NCI-H774 (cell line): ENCODE results near the gene CRIP2.

Source experiments
- DNase-seq: peaks from one replicate; lab custom pipeline; 2025; lab: John Stamatoyannopoulos, UW

The CRIP2 gene, protein sequence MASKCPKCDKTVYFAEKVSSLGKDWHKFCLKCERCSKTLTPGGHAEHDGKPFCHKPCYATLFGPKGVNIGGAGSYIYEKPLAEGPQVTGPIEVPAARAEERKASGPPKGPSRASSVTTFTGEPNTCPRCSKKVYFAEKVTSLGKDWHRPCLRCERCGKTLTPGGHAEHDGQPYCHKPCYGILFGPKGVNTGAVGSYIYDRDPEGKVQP

DNA sequence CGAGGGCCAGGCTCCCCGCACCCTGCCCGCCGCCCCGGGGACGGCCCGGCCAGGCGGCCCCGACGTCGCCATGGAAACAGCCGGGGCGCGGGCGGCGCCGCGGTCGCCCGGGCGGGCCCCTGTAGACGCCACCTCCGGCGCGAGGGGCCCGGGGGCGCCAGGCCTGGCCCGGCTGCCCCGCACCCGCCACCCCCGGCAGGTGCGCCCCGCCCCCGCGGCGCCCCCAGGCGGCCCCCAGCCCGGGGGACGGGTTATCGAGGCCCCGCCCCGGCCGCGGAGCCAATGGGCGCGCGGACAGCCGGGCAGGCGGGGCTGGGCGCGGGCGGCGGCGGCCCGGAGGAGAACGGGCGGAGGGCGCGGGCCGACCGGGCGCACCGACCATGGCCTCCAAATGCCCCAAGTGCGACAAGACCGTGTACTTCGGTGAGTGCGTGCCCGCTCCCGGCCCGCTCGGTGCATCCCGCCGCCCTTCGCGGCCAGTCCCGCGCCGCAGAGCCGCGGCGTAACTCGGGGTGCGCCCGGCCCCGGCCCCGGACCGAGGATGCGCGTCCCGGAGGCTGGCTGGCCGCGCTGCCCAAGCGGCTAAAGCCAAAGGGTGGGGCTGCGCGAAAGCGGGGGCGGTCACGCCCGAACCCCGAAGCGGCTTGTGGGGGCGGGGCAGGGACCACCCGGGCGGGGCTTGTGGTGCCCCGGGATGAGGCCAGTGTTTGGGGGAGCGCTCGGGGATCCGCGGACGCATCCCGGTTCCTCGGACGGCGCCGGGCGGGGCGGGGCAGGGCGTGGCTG lies at the start of gene CRIP2:
TSS of gene CRIP2 (plus strand) at position 339 of the 786 bp plus-strand sequence. CDS start at position 381, 42 bp downstream.
- DNase-seq = peak; percentile 71

DNA sequence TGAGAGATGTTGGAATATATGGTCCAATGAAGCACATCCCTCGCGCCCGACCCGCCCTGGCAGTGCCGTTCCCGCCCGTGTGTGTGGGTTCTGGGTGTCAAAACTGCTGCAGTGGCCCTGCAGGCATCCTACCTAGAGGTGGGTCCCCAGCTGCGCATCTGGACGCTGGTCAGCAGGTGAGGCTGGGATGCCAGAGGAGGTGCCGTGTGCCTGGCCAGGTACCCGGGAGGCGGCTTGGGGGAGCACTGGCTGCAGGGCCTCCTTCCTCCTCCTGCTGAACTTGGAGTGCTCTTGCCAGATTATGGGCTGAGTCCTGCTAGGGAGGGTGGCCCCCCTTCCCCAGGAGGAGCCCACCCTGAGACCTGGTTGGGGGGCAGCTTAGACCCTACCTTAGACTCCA lies 49.8 kb upstream of the CRIP2 start:
- no peak for DNase-seq

DNA sequence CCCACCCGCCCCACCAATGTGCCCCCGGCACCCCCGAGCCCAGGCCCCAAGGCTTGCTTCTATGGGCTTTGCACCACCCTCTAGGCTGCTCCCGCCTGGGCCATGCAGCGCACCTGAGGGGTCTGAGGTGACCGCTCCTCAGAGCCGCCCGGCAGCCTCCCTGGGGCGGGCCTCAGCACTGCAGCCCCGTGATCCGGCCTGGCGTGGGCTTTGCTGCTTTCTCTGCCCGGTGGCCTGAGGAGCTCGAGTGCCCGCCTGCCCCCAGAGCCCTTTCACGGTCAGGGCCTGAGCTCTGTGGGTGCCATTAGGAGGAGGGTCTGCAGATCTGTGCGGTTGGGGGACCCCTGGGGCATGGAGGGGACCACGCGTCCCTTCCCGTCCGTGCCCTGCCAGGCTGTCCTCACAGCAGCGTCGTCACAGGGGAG lies 48.8 kb upstream of the CRIP2 start:
- no peak for DNase-seq

DNA sequence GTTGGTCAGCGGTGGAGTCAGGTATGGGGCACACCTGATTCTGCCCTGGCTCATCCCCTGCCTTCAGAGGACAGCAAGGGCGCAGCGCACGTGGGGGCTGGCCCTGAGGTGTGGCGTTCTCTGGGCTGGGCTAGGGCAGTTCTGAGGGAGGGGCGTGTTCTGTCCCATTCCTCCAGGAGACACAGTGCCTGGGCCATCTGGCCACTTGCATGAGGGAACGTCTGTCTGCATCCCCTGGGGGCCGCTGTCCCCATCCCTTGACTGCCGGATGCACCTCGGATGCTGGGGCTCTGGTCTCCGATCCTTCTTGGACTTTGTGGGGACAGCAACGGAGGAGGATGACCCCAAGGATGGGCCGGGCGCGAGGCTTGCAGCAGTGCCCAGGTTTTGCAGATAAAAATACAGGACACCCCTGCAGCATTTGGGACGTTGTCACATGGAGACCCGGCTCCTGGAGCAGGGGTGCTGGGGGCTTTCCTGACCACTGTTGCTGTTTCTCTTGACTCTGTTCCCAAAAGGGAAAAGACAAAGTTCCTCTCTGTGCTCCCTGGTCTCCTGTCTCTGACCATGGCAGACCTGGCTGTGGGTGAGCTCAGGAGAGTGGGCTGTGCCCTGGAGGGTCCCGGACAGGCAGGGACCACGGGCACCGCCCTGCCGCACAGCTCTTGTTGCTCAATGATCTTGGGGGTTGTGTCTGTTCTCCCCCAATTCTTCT lies 48.0 kb upstream of the CRIP2 start:
- no peak for DNase-seq

DNA sequence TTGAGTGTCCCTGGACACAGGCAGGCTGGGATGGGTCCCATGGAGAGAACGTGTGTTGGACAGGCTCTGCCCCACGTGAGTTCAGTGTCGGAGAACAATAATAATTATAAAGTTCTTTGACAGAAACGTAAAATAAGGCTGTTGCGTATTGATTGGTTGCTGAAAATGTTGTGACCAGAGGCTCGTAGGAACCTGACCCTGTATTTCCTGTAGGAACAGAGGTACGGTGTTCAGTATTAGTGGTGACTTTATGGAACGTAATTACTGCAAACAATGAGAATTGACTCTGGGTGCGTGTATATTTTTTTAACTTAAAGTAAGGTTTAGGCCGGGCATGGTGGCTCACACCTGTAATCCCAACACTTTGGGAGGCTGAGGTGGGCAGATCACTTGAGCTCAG lies 47.2 kb upstream of the CRIP2 start:
- no peak for DNase-seq

DNA sequence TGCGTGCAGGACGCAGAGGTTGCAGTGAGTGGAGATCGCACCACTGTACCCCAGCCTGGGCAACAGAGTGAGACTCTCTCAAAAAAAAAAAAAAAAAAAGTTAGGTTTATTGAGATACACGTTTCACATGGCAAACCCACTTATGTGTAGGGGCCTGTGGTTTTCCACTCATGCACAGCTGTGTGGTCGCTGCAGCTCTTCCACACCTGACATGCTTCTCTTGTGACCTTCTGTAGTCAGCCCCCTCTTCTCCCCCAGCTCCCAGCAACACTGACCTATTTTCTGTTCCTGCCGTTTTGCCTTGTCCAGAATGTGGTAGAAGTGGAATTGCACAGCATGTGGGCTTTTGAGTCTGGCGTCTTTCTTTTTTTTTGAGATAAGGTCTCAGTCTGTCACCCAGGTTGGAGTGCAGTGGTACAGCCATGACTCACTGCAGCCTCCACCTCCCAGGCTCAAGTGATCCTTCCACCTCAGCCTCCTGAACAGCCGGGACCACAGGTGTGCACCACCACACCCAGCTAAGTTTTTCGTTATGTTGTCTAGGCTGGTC lies 46.6 kb upstream of the CRIP2 start:
- DNase-seq = no peak

DNA sequence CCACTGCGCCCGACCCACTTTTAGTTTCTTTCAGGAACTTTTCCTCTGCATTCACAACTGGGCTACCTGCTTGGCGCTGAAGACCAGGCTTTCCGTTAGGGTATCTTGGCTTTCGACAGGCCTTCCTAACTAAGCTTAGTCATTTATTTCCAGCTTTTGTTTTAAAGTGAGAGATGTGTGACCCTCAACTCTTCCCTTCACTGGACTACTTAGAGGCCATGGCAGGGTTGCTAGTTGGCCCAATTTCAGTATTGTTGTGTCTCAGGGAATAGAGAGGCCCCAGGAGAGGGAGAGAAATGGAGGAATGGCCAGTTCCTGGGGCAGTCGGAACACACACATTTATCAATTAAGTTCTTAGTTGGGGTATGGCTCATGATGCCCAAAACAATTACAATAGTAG lies 44.6 kb upstream of the CRIP2 start:
- DNase-seq = no peak

DNA sequence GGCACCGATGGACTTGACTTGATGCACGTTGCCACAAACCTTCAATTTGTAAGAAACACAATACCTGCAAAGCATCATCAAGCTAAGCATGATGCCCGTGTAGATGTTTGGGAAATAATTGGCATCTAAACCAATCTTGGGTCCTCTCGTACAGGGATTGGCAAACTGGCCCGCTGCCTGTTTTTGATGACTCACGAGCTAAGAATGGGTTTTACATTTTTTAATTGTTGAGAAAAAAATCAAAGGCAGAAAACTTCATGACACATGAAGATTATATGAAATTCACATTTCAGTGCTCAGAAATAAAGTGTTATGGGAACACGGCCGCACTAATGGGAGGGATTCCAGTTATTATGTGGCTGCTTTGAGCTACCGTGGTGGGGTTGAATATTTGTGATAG lies 44.1 kb upstream of the CRIP2 start:
- no peak for DNase-seq

DNA sequence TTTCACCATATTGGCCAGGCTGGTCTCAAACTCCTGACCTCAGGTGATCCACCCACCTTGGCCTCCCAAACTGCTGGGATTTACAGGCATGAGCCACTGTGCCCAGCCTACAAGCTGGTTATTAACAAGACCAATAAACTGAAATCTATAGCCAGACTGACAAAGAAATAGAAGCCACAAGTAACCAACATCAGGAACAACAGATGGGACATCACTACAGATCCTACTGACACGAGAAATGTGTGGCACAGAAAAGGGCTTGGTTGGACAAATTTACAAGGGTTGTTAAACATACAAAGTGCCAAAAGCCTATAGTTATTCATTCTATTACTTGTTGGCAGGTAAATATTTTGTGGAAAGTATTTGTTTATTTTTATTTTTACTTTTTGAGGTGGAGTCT lies 43.4 kb upstream of the CRIP2 start:
- no peak for DNase-seq

DNA sequence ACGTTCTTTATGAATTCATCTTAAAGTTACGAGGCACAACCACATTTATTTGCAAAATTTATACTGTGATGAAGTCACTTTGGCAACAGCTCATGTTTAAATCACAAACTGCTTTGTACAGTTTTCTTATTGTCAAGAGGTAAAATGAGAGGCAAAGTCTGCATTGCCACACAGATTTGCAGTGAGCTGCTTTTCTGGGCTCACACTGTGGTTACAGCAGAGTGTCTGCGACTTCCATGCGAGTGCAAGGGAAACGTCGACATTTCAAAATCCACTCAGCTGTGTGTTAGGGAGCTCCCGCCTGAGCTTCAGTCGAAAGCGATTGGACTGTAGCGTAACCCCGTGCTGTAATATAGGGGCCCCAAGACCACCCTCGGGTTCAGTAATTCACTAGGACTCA lies 42.0 kb upstream of the CRIP2 start:
- DNase-seq = no peak

DNA sequence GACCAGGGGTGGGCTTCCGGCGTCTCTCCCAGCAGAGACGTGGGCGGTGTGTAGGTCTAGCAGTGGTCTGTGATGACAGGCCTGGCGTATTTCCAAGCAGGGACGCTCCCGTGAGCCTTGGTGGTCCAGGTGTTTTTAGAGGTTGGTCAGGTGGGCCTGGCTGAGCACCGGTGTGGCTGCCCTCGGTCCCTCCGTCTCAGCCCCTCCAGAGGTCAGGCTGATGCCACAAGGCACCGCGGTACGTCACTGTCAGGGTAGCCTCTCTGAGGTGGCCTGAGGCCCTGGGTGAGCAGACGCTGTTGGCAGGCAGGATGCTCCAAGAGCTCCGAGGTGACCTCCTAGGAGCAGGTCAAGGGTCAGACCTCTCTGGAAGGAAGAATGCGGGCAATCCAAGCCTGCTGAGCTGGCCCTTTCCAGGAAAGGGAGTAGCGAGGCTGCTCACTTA lies 41.4 kb upstream of the CRIP2 start:
- DNase-seq = no peak

DNA sequence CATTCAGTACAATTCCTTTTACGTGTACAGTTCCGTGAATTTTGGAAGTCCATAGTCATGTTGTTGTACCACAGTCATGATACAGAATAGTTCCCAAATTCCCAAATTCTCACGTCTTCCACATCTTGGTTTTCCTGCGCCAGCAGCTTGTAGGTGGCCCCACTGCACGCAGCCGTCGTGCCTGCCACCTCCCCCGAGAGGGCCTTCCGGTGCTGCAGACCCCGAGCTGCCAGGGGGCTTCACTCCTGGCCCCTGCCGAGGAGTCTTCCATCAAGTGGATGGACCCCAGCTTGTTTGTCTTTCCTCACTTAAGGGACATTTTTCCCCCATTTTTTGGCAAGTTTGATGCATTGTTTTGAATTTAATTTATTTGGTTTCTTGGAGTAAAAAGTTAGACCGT lies 38.2 kb upstream of the CRIP2 start:
- DNase-seq = no peak

DNA sequence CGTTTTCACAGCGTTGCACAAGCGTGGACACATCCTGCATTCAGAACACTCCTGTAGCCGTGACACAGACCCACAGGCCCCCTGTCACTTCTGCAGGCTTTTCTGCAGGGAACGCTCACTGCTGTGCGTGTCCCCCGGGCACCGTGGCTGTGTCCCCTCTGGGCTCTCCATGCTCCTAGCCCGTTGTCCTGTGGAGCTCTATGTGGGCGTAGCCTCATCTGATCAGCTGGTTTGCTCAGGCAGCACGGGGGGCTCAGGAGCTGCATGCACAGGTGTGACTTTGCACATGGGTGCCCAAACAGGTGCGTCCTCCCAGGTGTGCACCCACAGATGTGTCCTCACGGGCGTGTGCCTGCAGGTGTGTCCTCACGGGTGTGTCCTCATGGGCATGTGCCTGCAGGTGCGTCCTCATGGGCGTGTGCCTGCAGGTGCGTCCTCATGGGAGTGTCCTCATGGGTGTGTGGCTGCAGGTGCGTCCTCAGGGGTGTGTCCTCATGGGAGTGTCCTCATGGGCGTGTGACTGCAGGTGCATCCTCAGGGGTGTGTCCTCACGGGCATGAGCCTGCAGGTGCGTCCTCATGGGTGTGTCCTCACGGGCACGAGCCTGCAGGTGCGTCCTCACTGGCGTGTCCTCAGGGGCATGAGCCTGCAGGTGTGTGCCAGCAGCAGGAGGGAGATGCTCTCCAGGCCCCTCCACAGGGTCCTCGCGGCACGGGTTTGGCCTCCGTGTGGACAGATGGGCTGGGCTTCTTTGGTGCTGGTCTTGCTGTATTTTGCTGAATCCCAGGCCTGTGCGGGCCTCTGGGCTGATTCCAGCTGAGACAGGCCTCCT lies 37.5 kb upstream of the CRIP2 start:
- DNase-seq = peak; percentile 7

DNA sequence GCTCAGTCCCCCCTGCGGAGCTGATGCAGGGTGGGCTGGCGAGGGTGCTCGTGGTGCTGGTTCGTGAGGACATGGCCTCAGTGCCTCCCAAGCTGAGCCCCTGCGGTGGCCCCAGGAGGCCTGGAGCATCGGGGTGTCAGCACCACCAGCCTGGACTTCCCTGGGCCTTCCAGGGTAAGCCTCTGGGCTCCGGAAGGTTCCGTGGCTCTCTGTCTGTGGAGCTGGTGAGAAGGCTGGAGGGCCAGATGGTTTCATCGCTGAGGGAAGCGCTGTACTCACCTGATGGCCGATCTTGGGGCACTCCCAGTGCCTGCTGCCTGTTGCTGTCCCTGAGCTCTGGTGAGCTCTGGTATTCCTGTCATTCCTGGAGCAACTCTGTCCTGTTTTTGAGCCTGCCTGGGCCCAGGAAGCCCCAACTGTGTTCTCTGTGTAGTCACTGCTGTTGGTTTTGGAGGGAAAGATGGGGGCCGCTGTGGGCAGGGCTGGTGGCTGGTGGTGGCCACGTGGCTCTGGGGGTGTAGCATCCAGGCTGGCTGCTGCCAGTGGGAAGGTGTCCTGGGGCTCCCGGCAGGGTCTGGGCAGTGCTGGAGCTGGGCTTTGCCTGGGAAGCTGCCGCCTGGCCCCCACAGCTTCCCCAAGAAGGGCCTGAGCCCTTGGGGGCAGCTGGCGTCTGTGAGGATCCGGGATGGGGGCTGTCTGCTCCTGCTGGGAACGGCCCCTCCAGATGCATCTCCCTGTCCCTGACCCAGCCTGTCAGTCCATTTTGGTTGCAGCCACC lies 36.7 kb upstream of the CRIP2 start:
- no peak for DNase-seq

DNA sequence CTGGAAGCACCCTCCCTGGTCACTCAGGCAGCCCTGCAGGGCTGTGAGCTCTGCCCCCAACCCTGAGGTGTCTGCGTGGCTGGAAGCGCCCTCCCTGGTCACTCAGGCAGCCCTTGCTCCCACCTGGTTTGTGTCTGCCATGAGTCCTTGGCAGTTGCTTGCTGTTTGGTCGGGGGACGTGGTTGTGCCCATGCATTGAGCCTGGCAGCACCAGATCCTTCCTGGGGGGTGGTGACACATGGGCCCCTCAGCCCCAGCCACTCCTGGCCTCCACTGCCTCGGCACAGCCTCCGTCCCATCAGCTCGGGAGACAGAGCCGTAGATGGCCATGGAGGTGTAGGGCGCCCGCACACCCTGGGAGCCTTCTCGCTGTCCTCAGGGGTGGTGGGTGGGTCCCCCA lies 35.4 kb upstream of the CRIP2 start:
- no peak for DNase-seq

DNA sequence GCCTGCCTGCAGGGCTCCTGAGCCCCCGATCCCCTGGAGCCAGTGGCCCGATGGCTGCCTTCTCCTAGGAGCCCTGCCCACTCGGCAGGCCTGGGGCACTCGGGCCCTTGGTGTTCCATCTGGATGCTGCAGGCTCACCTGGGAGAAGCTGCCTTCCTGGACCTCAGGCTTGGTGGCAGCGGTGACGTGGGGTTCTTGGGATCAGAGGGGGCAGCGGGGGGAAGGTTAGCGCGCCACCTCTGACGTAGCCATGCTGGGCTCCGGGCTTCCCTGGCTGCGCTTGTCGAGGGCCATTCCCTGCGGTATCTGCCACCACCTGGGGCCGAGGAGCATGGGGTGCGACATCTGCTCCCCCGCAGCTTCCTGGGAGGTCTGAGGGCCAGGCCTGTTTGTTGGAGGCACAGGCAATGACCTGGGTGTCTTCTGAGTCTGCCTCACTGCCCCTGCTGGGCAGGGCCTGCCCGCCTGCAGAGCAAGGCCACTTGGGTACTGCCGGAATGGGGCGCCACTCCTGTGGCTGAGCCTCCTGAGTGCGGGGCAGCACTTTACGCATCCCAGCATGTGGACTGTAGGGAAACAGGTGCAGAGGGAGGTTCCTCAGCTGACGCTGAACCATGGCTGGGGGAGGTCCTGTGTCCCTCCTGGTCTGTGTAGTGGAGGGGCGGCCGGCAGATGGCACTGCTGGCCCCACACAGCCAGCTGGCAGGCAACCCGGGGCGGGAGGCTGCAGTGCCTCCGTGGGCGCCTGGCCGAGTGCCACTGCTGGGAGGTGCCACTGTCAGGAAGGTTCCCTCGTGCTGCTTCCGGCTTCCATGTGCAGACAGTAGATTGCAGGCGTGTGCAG lies 34.7 kb upstream of the CRIP2 start:
- no peak for DNase-seq

DNA sequence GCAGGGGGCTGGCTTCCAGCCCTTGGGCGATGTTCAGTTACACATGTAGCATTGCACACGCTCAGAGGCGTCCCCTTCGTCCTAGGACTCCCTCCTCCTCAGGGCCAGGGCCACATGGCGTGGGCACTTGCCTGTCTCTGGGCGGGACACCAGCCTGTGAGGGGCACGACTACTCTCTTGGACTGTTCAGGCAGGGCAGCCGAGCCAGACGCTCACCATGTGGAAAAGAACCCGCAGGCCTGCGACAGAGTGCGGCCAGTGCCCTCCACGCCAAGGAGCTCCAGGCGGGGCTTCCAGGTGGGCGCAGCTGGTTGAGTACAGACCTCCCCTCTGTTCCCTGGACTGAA lies 34.1 kb upstream of the CRIP2 start:
- DNase-seq = no peak

DNA sequence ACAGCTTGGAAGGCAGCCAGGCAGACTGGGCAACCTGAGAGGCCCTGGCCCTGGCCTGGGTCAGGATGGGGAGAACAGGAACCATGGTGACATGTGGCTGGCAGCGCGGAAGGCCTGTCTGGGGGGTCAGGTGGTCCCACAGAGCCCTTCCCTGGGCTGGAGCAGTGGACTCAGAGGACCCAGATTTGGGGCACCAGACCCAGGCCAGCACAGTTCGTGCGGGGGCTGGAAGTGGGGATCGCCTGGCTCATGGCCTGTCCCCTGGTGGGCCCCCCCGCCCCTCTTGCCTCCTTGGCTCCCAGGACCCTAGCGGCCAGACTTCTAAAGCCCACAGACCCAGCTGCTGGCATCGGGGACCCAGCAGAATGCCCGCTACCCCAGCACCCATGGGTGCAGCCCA lies 33.6 kb upstream of the CRIP2 start:
- no peak for DNase-seq

DNA sequence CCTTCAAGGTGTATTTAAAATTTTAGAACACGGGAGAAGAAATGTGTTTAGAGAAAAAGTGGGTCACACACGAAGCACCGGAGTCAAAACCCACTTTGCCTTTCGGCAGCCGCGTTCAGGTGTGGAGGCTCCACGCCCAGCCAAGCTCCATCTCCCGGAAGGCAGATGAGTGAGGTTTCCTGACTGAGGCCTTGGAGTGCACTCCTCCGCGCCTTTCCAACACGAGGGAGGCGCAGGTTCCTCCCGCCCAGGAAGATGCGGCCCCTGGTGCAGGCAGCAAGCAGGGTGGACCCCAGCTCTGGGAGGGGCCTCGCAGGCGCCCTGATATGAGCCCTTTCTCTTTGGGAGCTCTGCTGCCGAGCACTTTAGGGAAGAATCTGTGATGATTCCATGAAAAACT lies 32.5 kb upstream of the CRIP2 start:
- DNase-seq = no peak

DNA sequence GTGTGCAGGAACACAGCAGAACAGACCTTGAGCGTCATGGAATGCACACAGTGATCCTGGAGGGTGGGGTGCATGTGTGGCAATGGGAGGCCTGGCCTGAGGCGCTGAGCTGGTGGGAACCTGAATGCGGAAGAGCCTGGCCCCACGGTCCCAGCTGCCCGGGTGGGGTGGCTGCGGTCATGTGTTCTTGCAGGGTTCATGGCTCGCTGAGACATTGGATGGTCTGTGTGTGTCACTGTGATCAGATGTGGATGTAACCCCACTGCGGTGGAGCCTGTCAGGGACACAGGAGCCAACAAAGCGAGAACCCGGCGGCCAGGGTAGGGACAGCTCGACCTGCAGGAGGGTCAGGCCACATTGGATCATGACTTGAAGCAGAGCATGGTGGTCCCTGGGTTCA lies 31.8 kb upstream of the CRIP2 start:
- DNase-seq = no peak
